IMR-90 (cell line): ENCODE data around the gene CCDC74A. TPM values are rescaled to one million over a fixed set of nuclear protein-coding genes. Genes with fewer than 3 reads are reported as not detected.
"Not testable (repeated sequence)": the region's sequence is repeated elsewhere in the genome, so short reads cannot be mapped to it uniquely, and the experiment has no call there.

Source experiments
- ATAC-seq: fragments of 200-7000 bp; cut with Tn5 transposase; 2 replicates; pipeline ENCODE4 v1.9.1; 2020; ENCODE audit warnings: low read depth, mild to moderate bottlenecking, moderate library complexity
- BruUV-seq: library from RNA; stranded (reverse); fragments of 400-500 nt; replicated peaks from 2 replicates; lab custom pipeline; 2021; lab: Mats Ljungman, UMichigan
- CTCF ChIA-PET: fragments of 300-600 bp; formaldehyde crosslinking; extraction: SDS; loops from one replicate; lab custom pipeline; 2021; ENCODE audit warnings: antibody characterized with exemption; lab: Yijun Ruan, JAX
- POLR2A ChIA-PET: fragments of 300-600 bp; sonication (Branson Sonifier 250); formaldehyde crosslinking; loops from one replicate; lab custom pipeline; 2022; ENCODE audit warnings: antibody characterized with exemption; ENCODE audit not compliant: unreplicated experiment; lab: Charles Lee
- DNase-seq: peaks from one replicate; pipeline ENCODE4 v3.0.0; 2013
- H2AFZ ChIP-seq: replicated peaks from 2 replicates; pipeline ENCODE3; 2013; ENCODE audit warnings: low read length, mild to moderate bottlenecking; ENCODE audit not compliant: poor library complexity
- H2AK5ac ChIP-seq: 2 replicates; pipeline ENCODE4 v1.6.1; 2013; ENCODE audit warnings: low read depth, low read length, inconsistent platforms
- H2AK9ac ChIP-seq: replicated peaks from 2 replicates; pipeline ENCODE3; 2013; ENCODE audit warnings: mild to moderate bottlenecking, low read depth, low read length, moderate library complexity; ENCODE audit not compliant: poor library complexity
- H2BK120ac ChIP-seq: 2 replicates; pipeline ENCODE4 v1.6.1; 2013; ENCODE audit warnings: low read depth, low read length, inconsistent platforms
- H2BK15ac ChIP-seq: 3 replicates; pipeline ENCODE4 v1.6.1; 2013; ENCODE audit warnings: low read depth, low read length, inconsistent platforms
- H2BK20ac ChIP-seq: 2 replicates; pipeline ENCODE4 v1.6.1; 2013; ENCODE audit warnings: low read depth, mild to moderate bottlenecking, inconsistent platforms, low read length, moderate library complexity
- H2BK5ac ChIP-seq: 2 replicates; pipeline ENCODE4 v1.6.1; 2013; ENCODE audit warnings: mild to moderate bottlenecking, low read depth, low read length, inconsistent platforms; ENCODE audit not compliant: poor library complexity, severe bottlenecking
- H3K14ac ChIP-seq: replicated peaks from 2 replicates; pipeline ENCODE4 v1.6.1; 2013; ENCODE audit warnings: low read depth, low read length, inconsistent platforms
- H3K18ac ChIP-seq: 2 replicates; pipeline ENCODE4 v1.6.1; 2013; ENCODE audit warnings: low read depth, low read length, control low read depth
- H3K23ac ChIP-seq: 2 replicates; pipeline ENCODE4 v1.6.1; 2013; ENCODE audit warnings: low read depth, low read length, inconsistent platforms
- H3K27ac ChIP-seq: 2 replicates; pipeline ENCODE4 v1.5.1; 2013; ENCODE audit warnings: mild to moderate bottlenecking, control low read depth, low read length; ENCODE audit not compliant: insufficient read depth
- H3K27me3 ChIP-seq: 2 replicates; pipeline ENCODE4 v1.6.1; 2013; ENCODE audit warnings: low read length; ENCODE audit not compliant: control insufficient read depth, insufficient read depth
- H3K36me3 ChIP-seq: 2 replicates; pipeline ENCODE4 v1.6.1; 2013; ENCODE audit warnings: low read length, mixed read lengths; ENCODE audit not compliant: control insufficient read depth, insufficient read depth
- H3K4ac ChIP-seq: 2 replicates; pipeline ENCODE4 v1.6.1; 2013; ENCODE audit warnings: low read depth, low read length, inconsistent platforms
- H3K4me1 ChIP-seq: 2 replicates; pipeline ENCODE4 v1.6.1; 2013; ENCODE audit warnings: low read length, mixed read lengths; ENCODE audit not compliant: control insufficient read depth, insufficient read depth
- H3K4me2 ChIP-seq: 2 replicates; pipeline ENCODE4 v1.6.1; 2013; ENCODE audit warnings: low read depth, mild to moderate bottlenecking, control low read depth, low read length, moderate library complexity
- H3K4me3 ChIP-seq: 2 replicates; pipeline ENCODE4 v1.5.1; 2013; ENCODE audit warnings: low read depth, mild to moderate bottlenecking, control low read depth, low read length, moderate library complexity; ENCODE audit not compliant: insufficient read depth
- H3K56ac ChIP-seq: 2 replicates; pipeline ENCODE4 v1.6.1; 2013; ENCODE audit warnings: low read length, inconsistent platforms; ENCODE audit not compliant: insufficient read depth; ENCODE audit errors: extremely low read depth
- H3K79me1 ChIP-seq, 2 experiments: 2 replicates each; pipeline ENCODE4 v1.6.1; 2013; ENCODE audit warnings: low read length in 2 of 2, inconsistent platforms in 1 of 2, low read depth in 1 of 2
- H3K9ac ChIP-seq: 2 replicates; pipeline ENCODE4 v1.6.1; 2013; ENCODE audit warnings: low read depth, low read length, control low read depth
- H3K9me1 ChIP-seq: 2 replicates; pipeline ENCODE4 v1.6.1; 2013; ENCODE audit warnings: low read length, inconsistent platforms; ENCODE audit not compliant: insufficient read depth
- H3K9me3 ChIP-seq: 2 replicates; pipeline ENCODE4 v1.6.1; 2013; ENCODE audit warnings: low read length; ENCODE audit not compliant: control insufficient read depth, insufficient read depth
- H4K20me1 ChIP-seq: 2 replicates; pipeline ENCODE4 v1.6.1; 2013; ENCODE audit warnings: low read length, inconsistent platforms; ENCODE audit not compliant: insufficient read depth
- H4K5ac ChIP-seq: 2 replicates; pipeline ENCODE4 v1.6.1; 2013; ENCODE audit warnings: mild to moderate bottlenecking, low read depth, low read length, control low read depth
- H4K8ac ChIP-seq, 2 experiments: 2 replicates each; pipeline ENCODE4 v1.6.1; 2013; ENCODE audit warnings: low read depth in 2 of 2, low read length in 2 of 2, control low read depth in 1 of 2, inconsistent platforms in 1 of 2
- H4K91ac ChIP-seq: 2 replicates; pipeline ENCODE4 v1.6.1; 2013; ENCODE audit warnings: low read depth, low read length, inconsistent platforms; ENCODE audit not compliant: insufficient read depth
- WGBS, 2 experiments: methylation state at CpG; one replicate each; pipeline versions ENCODE4 v1.1.5 to v1.1.7; 2013; ENCODE audit warnings: missing lambda C conversion rate in 2 of 2; ENCODE audit not compliant: insufficient read length in 1 of 2; ENCODE audit errors: extremely low coverage in 2 of 2; 5-methylcytosine and 5-hydroxymethylcytosine counted together
- dilution Hi-C: fragments of 300-500 bp; cut with HindIII; formaldehyde crosslinking; loops from one replicate; pipeline ENCODE4 v1.14.3; 2018; ENCODE audit warnings: low sequenced_read_pairs; ENCODE audit not compliant: unreplicated experiment
- in situ Hi-C: fragments of 300-500 bp; cut with MboI; formaldehyde crosslinking; loops from 3 replicates; pipeline ENCODE4 v1.14.3; 2019; ENCODE audit warnings: low sequenced_read_pairs, inconsistent platforms, mixed read lengths
- intact Hi-C: fragments of 100-400 bp; cut with micrococcal nuclease; formaldehyde crosslinking; loops from 2 replicates; pipeline ENCODE4 v1.10.0; 2022
- polyA plus RNA-seq, 3 experiments: library from polyadenylated mRNA; depleted of rRNA; stranded (reverse); fragments of >200 nt; gene quantifications; 2 replicates each; pipeline ENCODE4 v1.2.3, GENCODE V29; 2012; ENCODE audit warnings: low replicate concordance in 1 of 3
- total RNA-seq: library from RNA; depleted of rRNA; stranded (reverse); fragments of >200 nt; gene quantifications from 2 replicates; pipeline ENCODE4 v1.2.3, GENCODE V29; 2012

CCDC74A gene
- total and polyA plus RNA-seq, 2 of the 4 experiments (the other 2 are of a cell fraction) = 3.8 to 11.9 TPM

- H3K4ac ChIP-seq, H3K18ac ChIP-seq, H3K9ac ChIP-seq, dilution Hi-C loops, DNase-seq, H2BK120ac ChIP-seq, H3K9me3 ChIP-seq, H3K9me1 ChIP-seq, H4K8ac ChIP-seq, BruUV-seq, H4K5ac ChIP-seq, H2AK5ac ChIP-seq, H2AK9ac ChIP-seq, H3K4me2 ChIP-seq, H2BK15ac ChIP-seq, POLR2A ChIA-PET, H2BK5ac ChIP-seq, H4K91ac ChIP-seq, H3K4me3 ChIP-seq, H3K23ac ChIP-seq, H2AFZ ChIP-seq, H3K79me1 ChIP-seq, intact Hi-C loops, H3K4me1 ChIP-seq, H3K56ac ChIP-seq, H3K36me3 ChIP-seq, H3K27ac ChIP-seq, ATAC-seq, H4K20me1 ChIP-seq, H2BK20ac ChIP-seq, H3K14ac ChIP-seq, in situ Hi-C loops, H3K27me3 ChIP-seq, CTCF ChIA-PET: not testable (repeated sequence)
- WGBS, 2 experiments = no CpG with 5 or more reads among the region's 11 CpGs
Observed at GRCh38 chr2:131534965-131535364, 7.3 kb downstream of the CCDC74A start.
